Stimulated activated CD4-positive, alpha-beta T cell treated with anti-CD3 and anti-CD28 coated beads, Interleukin-4, amount 100 ng/mL, for 1 hour (primary cell): ENCODE data around the gene NCK2.
"Not testable (repeated sequence)": the region's sequence is repeated elsewhere in the genome, so short reads cannot be mapped to it uniquely, and the experiment has no call there.

ENCODE experiments used
- DNase-seq: peaks from one replicate; pipeline ENCODE4 v3.0.0-alpha.2; 2020

Gene NCK2

DNA sequence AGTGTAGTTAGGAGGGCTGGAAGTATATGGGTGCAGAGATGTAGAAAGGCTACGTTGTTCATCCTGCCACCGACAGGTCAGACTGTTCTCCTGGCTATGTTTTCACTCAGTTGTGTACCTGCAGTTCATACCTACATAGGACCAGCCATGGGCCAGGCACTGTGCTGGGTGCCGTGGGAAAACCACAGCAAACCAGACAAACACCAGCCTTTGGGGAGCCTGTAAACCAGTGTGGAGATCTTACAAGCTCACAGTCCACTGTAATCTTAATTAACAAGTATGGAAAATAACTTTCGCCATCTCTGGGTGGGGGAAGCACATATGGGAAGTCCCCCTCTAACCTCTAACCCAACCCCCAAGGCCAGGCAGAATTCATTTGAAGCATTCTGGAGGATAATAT is 12.7 kb downstream of the NCK2 start:
- no peak for DNase-seq

DNA sequence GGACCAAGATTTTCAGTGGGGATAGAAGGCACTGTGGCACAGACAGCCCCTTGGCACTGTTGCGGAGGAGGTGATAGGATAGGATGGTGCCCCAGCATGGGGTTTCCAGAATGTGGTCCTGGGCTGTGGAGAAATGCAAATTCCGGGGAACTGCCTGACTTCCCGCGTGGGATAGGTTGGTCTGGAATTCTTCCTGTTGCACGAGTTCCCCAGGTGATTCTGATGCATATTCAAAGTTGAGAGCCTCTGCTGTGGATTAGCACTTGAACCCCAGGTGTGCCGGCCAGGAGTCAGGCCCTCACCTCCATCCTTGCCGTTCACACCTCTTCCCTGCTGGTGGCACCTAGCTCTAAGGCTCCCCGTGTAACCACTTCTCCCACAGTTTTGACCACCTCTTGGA is 15.5 kb downstream of the NCK2 start:
- DNase-seq, result no peak

DNA sequence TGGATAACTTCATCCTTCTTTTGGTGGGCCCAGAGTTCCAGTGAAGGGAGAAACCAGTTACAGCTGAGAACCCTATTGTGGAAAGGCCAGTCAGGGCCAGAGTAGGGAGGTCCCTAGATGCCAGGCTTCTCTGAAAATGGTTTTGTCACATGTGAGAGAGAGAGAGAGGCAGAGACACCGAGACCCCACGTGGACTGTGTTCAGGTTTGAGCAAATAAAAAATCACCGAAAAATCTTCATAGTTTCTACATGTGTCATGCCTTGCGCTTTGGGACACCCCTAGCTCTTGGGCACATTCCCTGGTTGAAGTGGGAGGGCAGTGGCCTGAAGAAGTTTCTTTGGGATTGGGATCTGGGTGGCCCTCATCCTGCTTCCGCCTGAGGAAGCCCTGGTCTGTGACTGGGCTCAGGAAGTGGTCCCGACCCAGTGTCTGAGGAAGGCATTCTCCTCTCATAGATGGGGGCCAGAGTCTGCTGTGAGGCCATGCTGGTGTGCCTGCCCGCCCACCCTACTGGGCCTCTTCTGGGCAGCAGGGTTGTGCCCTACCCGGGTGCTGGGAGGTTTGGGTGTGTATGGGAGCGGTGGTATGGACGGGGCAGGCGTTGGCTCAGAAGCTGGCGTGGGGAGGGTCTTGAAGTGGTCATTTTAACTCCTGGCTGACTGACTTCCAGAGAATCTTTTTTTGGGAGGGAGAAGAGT is 16.1 kb downstream of the NCK2 start:
- DNase-seq, result no peak

- DNase-seq, result no peak
Observed at GRCh38 chr2:105761931-105762515, 17.3 kb downstream of the NCK2 start.

DNA sequence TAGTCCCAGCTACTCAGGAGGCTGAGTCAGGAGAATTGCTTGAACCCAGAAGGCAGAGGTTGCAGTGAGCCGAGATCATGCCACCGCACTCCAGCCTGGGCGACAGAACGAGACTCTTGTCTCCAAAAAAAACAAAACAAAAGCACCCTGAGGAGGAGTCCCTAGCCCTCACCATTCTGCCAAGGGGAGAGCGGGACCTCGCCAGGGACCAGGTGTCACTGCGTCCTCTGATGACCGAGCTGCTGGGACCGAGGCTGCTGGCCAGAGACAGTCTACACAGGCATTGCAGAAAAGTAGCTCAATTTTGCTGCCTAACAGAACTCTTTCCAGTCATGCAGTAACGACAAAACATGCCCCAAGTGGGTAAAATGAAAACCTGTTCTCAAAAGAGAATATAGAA is 18.4 kb downstream of the NCK2 start:
- DNase-seq, result no peak

DNA sequence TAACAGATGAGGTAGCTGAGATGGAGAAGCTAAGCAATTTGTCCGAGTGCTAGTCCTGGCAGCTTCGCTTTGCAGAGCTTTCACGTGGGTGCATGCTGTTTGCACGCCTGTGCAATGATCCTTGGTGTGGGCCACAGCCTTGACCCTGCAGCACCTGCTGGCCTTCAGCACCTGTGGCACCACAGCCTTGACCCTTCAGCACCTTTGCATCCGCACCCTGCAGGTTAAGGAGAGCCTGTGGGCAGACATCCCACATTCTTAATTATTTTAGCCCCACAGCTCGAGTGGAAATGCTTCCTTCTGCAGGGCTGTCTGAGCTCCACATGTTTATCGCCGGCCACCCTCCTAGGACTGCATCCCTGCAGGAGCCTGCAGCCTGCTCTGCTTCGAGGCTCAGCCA is 19.3 kb downstream of the NCK2 start:
- no peak for DNase-seq

DNA sequence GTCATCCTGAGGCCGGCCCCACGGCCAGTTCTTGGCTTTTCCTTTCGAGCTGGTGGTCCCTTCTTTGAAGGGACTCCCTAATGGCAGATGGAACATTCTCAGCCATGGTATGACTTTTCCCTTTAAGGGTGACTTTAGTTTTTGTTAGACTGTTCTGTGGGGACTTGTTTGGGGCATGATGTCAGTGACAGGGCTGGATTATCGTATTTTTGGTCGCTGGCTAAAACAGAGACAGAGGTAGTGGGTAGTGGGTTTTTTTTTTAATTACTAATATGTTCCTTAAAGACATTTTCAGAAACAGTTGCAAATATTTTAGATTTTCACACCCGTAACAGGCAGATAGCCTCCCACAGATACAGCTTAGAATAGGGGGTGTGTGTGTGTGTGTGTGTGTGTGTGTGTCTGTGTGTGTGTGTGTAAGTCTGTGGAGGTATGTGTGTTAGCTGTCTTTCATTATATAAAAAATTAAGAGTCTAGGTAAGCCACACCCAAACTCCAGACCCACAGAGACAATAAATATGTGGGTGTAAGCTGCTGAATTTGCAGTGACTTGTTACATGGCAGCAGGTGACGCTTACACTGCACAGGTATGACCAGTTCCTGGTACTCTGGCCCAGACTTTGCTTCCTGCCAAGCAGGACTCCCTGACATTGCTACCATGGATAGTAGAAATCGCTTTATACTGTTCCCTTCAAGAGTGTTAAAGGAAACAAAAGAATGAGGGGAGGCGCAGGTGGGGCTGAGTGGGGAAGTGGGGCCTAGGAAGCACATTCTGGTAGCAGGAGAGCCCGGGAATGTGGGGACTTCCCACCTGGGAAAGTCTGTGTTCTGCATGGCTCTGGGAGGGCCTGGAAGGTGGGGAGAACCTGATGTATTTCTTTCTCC is 20.9 kb downstream of the NCK2 start:
- DNase-seq, result no peak

DNA sequence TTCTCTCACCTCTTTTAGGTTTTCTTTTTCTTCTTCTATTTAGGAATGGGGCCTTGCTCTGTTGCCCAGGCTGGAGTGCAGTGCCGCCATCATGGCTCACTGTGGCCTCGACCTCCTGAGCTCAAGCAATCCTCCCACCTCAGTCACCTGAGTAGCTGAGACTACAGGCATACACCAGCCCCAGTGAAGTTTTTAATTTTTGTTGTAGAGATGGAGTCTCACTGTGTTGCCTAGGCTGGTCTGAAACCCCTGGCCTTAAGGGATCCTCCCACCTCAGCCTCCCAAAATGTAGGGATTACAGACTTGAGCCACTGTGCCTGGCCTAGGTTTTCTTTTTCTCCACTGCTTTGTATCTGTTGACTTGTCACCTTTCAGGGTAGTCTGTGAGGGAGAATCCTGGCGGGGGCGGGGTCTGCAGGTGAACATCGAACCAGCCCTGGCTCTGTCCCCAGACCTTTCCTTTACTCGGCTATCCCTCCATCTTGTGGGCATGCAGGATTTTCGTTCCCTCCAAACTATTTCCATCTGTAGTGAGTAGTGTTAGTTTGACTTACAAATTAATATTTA is 21.7 kb downstream of the NCK2 start:
- DNase-seq, result no peak

DNA sequence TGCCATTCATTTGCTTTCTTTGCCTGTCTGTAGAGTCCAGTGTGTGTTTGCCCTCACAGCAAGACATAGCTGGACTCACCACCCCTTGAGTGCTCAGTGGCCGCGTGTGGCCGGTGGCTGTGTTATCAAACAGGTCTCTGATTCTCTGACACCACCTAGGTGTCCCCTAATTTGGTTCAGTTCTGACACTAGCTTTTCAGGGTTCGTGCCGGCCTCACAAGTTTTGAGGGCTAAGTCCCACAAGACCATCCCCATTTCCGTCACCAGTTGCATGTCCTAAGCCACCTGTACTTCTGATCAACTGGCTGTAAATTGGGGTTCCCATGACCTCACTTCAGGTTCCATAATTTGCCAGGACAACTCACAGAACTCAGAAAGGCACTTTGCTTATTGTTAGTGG is 23.5 kb downstream of the NCK2 start:
- DNase-seq, result no peak

GRCh38 chr2:105768961-105769452 is 24.3 kb downstream of the NCK2 start:
- DNase-seq, result no peak

- DNase-seq, result no peak
Observed at GRCh38 chr2:105769504-105769903, 24.8 kb downstream of the NCK2 start.

DNA sequence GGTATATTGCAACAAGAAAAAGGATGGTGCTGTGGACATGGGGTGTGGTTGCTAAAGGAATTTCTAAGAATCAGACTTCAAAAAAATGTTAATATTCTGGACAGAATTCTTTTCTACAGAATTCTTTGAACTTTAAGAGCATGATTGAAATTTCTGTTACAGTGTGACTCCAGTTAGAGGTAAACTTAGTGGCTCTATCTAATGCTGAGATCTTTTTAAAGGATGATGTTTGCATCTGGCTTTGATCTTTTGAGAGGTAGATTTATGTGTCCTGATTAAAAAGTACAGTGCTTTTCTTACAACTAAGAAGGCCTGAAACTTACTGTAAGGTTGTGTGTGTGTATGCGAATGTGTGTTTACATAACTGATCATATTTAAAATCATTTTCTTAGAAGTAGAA is 25.4 kb downstream of the NCK2 start:
- DNase-seq, result no peak

DNA sequence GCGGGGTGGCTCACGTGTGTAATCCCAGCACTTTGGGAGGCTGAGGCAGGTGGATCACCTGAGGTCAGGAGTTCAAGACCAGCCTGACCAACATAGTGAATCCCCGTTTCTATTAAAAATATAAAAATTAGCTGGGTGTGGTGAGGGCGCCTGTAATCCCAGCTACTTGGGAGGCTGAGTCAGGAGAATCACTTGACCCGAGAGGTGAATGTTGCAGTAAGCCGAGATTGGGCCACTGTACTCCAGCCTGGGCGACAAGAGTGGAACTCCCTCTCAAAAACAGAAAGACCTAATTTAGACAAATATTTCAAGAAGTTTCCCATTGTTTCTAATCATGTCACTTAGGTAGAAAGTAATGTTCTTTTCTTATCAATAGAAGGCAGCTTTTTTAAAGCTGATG is 26.6 kb downstream of the NCK2 start:
- not testable (repeated sequence) for DNase-seq

- no peak for DNase-seq
Observed at GRCh38 chr2:105771836-105772235, 27.1 kb downstream of the NCK2 start.

GRCh38 chr2:105772362-105772761 is 27.6 kb downstream of the NCK2 start:
- DNase-seq, result no peak

DNA sequence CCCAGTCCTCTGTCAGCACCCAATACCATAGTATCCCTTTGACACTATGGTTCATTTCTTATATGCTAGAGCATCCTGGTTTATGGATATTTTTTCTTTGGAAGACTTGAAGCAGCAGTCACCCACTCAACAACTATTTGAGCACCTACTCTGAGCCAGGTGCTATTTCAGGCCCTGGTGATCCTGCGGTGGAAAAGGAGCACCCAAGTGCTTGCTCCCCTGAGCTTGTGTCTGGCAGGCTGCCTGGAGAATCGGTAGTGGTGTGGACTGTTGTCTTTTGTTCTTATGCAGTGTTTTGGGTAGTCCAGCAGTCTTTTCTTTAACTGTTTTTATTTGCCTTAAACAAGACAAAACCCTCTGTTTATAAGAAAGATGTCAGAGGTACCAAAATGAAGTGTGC is 28.9 kb downstream of the NCK2 start:
- DNase-seq, result no peak

DNA sequence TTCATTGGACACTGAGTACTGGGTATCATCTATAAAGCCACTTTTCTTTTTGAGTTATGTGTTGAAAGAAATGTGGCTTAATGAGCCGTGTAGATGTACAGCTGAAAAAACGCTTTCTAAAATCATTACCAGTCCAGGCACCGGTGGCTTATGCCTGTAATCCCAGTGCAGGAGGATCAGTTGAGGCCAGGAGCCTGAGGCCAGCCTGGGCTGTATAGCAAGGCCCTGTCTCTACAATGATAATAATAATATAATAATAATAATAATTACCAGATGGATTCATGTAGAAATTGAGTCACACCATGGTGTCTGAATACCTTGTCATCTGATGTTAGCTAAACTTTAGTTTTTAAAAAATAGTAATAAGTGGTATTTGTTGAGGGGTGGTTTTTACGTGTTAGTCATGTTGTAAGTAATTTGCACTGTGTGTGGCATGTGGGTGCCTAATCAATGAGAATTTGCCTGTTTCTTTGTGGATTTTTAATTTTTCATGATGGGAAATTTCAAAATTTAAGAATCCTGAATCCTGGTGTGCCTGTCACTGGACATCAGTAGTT is 30.1 kb downstream of the NCK2 start:
- no peak for DNase-seq

DNA sequence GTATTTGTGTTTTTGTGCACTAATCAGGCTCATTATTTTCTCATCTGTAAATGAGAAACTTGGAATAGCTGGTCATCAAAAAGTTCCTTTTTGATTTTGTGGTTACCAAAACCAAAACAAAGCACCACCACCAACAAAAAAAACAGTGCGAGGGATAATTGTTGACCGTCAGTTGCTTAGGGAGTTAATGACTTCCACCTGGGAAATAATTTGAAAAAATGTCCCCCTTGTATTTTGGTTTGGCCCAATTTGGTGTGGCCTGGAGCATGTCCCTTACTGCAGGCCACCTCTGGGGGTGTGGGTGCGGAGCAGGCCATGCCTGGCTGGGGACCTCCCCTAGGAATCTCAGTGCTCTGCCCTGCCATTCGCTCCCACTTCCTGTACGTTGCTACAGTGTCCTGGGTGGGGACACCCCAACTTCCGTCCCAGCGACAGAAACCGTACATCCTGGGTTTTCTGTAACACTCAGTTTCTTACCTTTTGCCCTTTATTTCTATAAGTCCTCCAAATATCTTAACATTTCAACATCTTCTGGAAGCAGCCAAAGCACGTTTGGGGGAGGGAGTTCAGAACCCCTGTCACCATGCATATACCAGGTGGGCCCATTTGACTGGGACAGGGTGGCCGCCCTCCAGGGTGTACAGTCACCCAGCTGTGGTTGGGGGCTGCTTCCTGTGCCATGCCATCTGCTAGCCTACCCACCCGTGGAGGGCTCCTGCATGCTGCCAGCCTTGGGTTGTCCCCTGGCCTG is 31.3 kb downstream of the NCK2 start:
- no peak for DNase-seq

- DNase-seq, result no peak
Observed at GRCh38 chr2:105776560-105776928, 31.8 kb downstream of the NCK2 start.

DNA sequence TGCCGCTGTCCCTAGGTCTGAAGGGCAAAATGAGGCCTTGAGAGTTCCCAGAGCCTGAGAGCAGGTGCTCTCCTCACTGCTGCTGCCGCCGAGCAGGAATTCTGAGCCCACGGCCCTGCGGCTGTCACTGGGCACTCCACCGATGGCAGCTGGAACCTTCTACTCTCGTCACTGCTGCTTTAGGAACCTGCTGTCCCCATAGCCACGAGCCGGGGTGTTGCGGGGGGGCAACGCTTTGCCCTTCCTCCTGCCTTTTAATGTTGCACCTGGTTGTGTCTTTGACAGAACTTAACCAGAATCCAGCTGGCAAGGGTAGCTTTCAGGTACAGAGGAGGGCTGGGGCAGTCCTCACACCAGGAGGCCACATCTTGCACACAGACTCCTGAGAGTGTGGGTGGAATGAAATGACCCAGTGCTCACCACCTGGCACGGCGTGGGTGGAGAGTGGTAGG is 32.3 kb downstream of the NCK2 start:
- DNase-seq, result no peak

DNA sequence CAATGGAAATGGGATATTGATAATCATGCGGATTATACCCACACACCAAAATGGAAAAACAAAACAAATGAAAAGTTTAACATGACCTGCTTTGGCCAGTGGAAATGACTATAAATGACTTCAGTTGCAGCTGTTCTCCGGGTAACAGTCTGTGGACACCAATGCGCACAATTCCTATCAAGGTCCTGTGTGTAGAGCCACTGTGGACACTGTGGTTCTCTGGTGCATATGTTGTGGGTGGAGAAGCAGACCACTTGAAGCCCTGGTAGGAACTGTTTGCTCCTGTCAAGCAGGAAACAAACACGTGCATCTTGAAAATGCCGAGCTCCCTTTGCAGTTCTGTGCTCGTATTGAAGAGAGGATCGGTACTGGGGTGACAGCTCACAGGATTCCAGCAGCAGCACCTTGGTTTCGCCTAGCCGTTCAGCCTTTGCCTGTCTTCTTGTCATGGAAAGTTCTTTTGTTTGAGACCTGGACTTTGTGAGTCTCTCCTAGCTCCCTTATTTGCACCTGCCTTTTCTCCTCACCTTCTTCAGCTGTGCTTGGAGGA is 32.9 kb downstream of the NCK2 start:
- no peak for DNase-seq

DNA sequence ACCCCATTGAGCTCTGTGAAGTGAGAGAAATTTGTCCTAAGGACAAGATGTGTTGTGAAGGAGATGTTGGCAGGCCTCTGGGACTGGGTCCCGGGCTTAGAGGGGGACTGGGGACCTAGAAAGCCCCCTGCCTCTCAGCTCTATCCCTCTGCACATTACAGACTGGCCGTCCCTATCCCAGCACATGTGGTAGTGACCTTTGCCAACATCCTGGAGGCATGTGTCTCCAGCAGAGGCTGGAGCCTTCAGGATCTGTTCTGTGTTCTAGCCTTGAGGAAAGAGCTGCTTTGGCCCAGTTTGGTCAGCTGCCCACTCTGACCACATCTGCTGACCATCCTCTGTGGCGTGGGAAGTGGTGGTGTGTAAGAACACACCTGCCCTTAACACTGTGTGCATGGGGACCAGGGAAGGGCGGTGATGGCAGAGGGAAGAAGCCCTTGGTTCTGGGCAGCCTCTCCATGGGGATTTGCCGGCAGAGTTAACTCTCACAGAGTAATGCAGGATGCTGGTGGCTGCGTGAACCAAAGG is 33.4 kb downstream of the NCK2 start:
- DNase-seq, result no peak
